HG03439 (cell line): ENCODE results near the gene CCDC137.
"Not testable (repeated sequence)": the region's sequence is repeated elsewhere in the genome, so short reads cannot be mapped to it uniquely, and the experiment has no call there.

Experiments
- ATAC-seq: cut with Tn5 transposase; IDR thresholded peaks from one replicate; pipeline ENCODE4 v1.9.1; 2021; ENCODE audit warnings: mild to moderate bottlenecking, moderate library complexity; ENCODE audit not compliant: unreplicated experiment

CCDC137 gene

GRCh38 chr17:81666342-81667191 is at the start of gene CCDC137, which contains the start of gene OXLD1:
Gene CCDC137 (plus strand): TSS chr17:81666737. CDS start chr17:81666767, 30 bp downstream.
Gene OXLD1 (minus strand): TSS chr17:81666605. CDS start chr17:81666577, 28 bp downstream.
- peak; percentile 90 for ATAC-seq

GRCh38 chr17:81616877-81617276 is 49.7 kb upstream of the CCDC137 start:
- no peak for ATAC-seq

GRCh38 chr17:81618307-81618706 is 48.2 kb upstream of the CCDC137 start:
- ATAC-seq, result not testable (repeated sequence)

GRCh38 chr17:81621494-81622130 is 44.9 kb upstream of the CCDC137 start:
- no peak for ATAC-seq

- no peak for ATAC-seq
These were observed 36.3 kb upstream of the CCDC137 start for GRCh38 chr17:81630274-81630673.

- no peak for ATAC-seq
These were observed 35.1 kb upstream of the CCDC137 start for GRCh38 chr17:81631482-81631881.

- ATAC-seq, result no peak
These were observed 31.1 kb upstream of the CCDC137 start for GRCh38 chr17:81635431-81635830.

GRCh38 chr17:81635973-81636504 is 30.5 kb upstream of the CCDC137 start:
- ATAC-seq, result no peak

GRCh38 chr17:81636505-81637288 is 29.8 kb upstream of the CCDC137 start, which contains the start of the genes NPLOC4 and TSPAN10:
Gene NPLOC4 (minus strand): TSS chr17:81637112. CDS start chr17:81636930, 182 bp downstream.
Gene TSPAN10 (plus strand): TSS chr17:81637196. CDS start chr17:81642413, 5,217 bp downstream.
- peak; percentile 82 for ATAC-seq

- ATAC-seq, result no peak
These were observed 27.9 kb upstream of the CCDC137 start for GRCh38 chr17:81638683-81639082.

- no peak for ATAC-seq
These were observed 26.5 kb upstream of the CCDC137 start for GRCh38 chr17:81640011-81640410.

GRCh38 chr17:81641825-81642489 is 24.6 kb upstream of the CCDC137 start:
- no peak for ATAC-seq

- no peak for ATAC-seq
These were observed 22.0 kb upstream of the CCDC137 start for GRCh38 chr17:81644496-81644895.

GRCh38 chr17:81644976-81645952 is 21.3 kb upstream of the CCDC137 start:
- no peak for ATAC-seq

GRCh38 chr17:81646869-81647600 is 19.5 kb upstream of the CCDC137 start:
- no peak for ATAC-seq

GRCh38 chr17:81647640-81648012 is 18.9 kb upstream of the CCDC137 start:
- ATAC-seq, result no peak

- ATAC-seq, result no peak
These were observed 18.4 kb upstream of the CCDC137 start for GRCh38 chr17:81648013-81648706.

- ATAC-seq, result no peak
These were observed 17.8 kb upstream of the CCDC137 start for GRCh38 chr17:81648707-81649085.
